ENCODE data around the gene STUM. TPM values are rescaled to one million over a fixed set of nuclear protein-coding genes. Genes with fewer than 3 reads are reported as not detected.

STUM gene
- total RNA-seq, 1 experiment from 2014 or later = 0.03 TPM

GRCh38 chr1:226574044-226574443 lies 25.5 kb downstream of the STUM start:
- no TSS peak for BruUV-seq (replicated peaks)

DNA sequence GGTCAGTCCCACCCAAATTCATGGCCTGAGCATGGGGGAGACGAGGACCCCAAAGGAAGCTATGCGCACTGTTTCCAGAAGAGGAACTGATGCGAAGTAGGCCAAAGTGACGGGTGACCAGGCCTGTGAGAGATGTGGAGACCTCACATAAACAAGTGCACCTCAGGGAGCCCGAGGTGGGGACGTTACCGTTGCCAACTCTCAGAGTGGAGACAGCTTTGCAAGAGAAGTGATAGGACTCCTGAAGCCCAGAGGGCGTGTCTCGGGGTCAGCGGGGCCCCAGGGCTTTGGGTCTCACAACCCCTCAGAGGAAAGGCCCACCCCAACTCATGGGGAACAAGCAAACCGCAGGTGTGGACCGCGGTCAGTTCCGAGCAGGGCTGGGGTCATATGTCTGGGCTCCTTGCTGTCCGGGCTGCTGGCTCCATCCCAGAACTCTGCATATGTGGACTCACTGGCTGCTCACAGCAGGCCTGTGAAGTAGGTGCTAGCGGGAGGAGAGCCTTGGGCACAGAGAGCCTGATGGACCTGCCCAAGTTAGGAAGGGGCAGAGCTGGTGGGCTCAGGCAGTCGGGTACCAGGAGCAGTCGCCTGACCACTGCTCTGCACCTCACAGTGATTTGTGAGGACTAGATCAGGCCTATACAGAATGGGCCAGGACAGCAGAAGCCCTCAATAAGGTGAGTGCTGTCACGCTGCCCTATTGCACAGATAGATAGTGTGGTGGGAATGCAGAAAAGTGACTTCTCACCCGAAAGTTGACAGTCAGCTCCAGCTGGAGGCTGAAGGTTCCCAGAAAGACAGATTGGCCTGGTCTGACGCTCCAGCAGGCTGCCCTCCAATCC lies 26.2 kb downstream of the STUM start:
- POLR2A ChIA-PET = no interaction called here

More at GRCh38 chr1:226574044-226574443, 25.5 kb downstream of the STUM start:
- intact Hi-C loops (cut with micrococcal nuclease; ENCODE audit: unreplicated experiment) (no loop called here), in situ Hi-C loops (cut with HindIII; ENCODE audit: low pct_unique_long_range_greater_than_20kb, low sequenced_read_pairs) (no loop called here)
- H3K27me3 ChIP-seq (ENCODE audit: control insufficient read depth, insufficient read depth, low read length) = no peaks in the 10 kb centered on the region
- ChIA-PET CTCF (no interaction called here), POLR2A (no interaction called here)
- no peak overlapping the region for H3K27ac ChIP-seq (ENCODE audit: low read length)
- H3K36me3 ChIP-seq (ENCODE audit: control insufficient read depth, insufficient read depth, low read length) = no peaks in the 10 kb centered on the region
- ATAC-seq (no peak), DNase-seq (ENCODE audit: low read depth, low spot score) (no peak)
- no peaks in the 10 kb centered on the region for H3K4me1 ChIP-seq (ENCODE audit: control insufficient read depth, insufficient read depth, low read length)
- TF ChIP-seq POLR2AphosphoS5 (IDR thresholded peaks at IDR 0.05; ENCODE audit: low read depth, low read length) (no peak), TCF7L2 (IDR thresholded peaks at IDR 0.05; ENCODE audit: low read depth, low read length) (no peak), SIN3A (IDR thresholded peaks at IDR 0.05; ENCODE audit: borderline replicate concordance, insufficient read depth, low read depth, low read length) (no peak), REST (IDR thresholded peaks at IDR 0.05; ENCODE audit: insufficient read depth in 1 of 2, low read depth in 2 of 2, low read length in 1 of 2) (no peak)
- TF ChIP-seq, protein P1, sequence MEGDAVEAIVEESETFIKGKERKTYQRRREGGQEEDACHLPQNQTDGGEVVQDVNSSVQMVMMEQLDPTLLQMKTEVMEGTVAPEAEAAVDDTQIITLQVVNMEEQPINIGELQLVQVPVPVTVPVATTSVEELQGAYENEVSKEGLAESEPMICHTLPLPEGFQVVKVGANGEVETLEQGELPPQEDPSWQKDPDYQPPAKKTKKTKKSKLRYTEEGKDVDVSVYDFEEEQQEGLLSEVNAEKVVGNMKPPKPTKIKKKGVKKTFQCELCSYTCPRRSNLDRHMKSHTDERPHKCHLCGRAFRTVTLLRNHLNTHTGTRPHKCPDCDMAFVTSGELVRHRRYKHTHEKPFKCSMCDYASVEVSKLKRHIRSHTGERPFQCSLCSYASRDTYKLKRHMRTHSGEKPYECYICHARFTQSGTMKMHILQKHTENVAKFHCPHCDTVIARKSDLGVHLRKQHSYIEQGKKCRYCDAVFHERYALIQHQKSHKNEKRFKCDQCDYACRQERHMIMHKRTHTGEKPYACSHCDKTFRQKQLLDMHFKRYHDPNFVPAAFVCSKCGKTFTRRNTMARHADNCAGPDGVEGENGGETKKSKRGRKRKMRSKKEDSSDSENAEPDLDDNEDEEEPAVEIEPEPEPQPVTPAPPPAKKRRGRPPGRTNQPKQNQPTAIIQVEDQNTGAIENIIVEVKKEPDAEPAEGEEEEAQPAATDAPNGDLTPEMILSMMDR (IDR thresholded peaks at IDR 0.05) = no peak
- H3K4me3 ChIP-seq (ENCODE audit: low read depth in 2 of 2, low read length in 2 of 2) = no peak overlapping the region
- no peaks in the 10 kb centered on the region for H3K9me3 ChIP-seq (ENCODE audit: control insufficient read depth, insufficient read depth, low read depth, low read length)

More for the DNA sequence above, 26.2 kb downstream of the STUM start:
- TF ChIP-seq REST (IDR thresholded peaks at IDR 0.05; ENCODE audit: insufficient read depth in 1 of 2, low read depth in 2 of 2, low read length in 1 of 2) (no peak), TCF7L2 (IDR thresholded peaks at IDR 0.05; ENCODE audit: low read depth, low read length) (no peak), POLR2AphosphoS5 (IDR thresholded peaks at IDR 0.05; ENCODE audit: low read depth, low read length) (no peak), SIN3A (IDR thresholded peaks at IDR 0.05; ENCODE audit: borderline replicate concordance, insufficient read depth, low read depth, low read length) (no peak)
- TF ChIP-seq, protein P1 (IDR thresholded peaks at IDR 0.05) = no peak
- ATAC-seq (no peak), DNase-seq (ENCODE audit: low read depth, low spot score) (no peak)
- Histone ChIP-seq H3K4me1 (ENCODE audit: control insufficient read depth, insufficient read depth, low read length) (no peaks in the 10 kb centered on the region), H3K27ac (ENCODE audit: low read length) (no peak overlapping the region), H3K27me3 (ENCODE audit: control insufficient read depth, insufficient read depth, low read length) (no peaks in the 10 kb centered on the region), H3K9me3 (ENCODE audit: control insufficient read depth, insufficient read depth, low read depth, low read length) (no peaks in the 10 kb centered on the region), H3K36me3 (ENCODE audit: control insufficient read depth, insufficient read depth, low read length) (no peaks in the 10 kb centered on the region), H3K4me3 (ENCODE audit: low read depth in 2 of 2, low read length in 2 of 2) (no peak overlapping the region)
- in situ Hi-C loops (cut with HindIII; ENCODE audit: low pct_unique_long_range_greater_than_20kb, low sequenced_read_pairs) = no loop called here
- intact Hi-C loops (cut with micrococcal nuclease; ENCODE audit: unreplicated experiment) = no loop called here
- BruUV-seq (replicated peaks) = no TSS peak
- CTCF ChIA-PET = no interaction called here

All from Panc1 (cell line).